ENCODE measurements around the gene PDXK.

DNA sequence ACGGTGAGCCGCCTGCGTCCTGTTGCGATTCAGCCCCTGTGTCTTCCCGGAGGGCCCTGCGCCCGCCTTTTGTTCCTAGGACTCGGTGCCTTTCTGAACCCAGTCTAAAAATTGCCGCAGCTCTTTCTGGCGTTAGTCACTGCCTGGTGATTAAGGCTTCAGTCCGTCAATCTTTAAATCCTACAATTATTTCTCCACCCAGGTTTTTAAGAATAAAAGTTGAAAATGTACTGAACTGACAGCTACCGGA, 16.2 kb upstream of the PDXK start:
- TF ChIP-seq POLR2AphosphoS5 (IDR thresholded peaks at IDR 0.05; ENCODE audit: insufficient read depth, low read depth, low read length): no peak
- TF ChIP-seq CTCF (IDR thresholded peaks at IDR 0.05; ENCODE audit: extremely low read depth in 1 of 2, insufficient read depth in 1 of 2, low read depth in 1 of 2, low read length in 2 of 2): no peak

Measured in endothelial cell of umbilical vein (primary cell).